Cardiac septum (tissue), 1 donor: ENCODE data around the gene TEX14. TPM values are rescaled to one million over a fixed set of nuclear protein-coding genes. Genes with fewer than 3 reads are reported as not detected.
A peak's percentile ranks its signal among the peaks of the same experiment; 100 is the strongest.
"Not testable (repeated sequence)": the region's sequence is repeated elsewhere in the genome, so short reads cannot be mapped to it uniquely, and the experiment has no call there.

Experiments used
- DNase-seq: peaks from one replicate; pipeline ENCODE4 v3.0.0-alpha.2; 2020; ENCODE audit warnings: low spot score
- intact Hi-C: fragments of 100-400 bp; cut with DNase I; formaldehyde crosslinking; loops from one replicate; pipeline ENCODE4 v1.14.0; 2022
- total RNA-seq: library from RNA; stranded (reverse); fragmentation: NEBNext Ultra II Directional; extraction: Animal tissue kit (Norgen Biotek cat#: 25700); gene quantifications from one replicate; pipeline ENCODE4 v1.2.1, GENCODE V29; 2021
- donor health status: DM: no; HTN: no; CAD: no.

Gene TEX14
- total RNA-seq, 1 donor from 2014 or later: 0.32 TPM

GRCh38 chr17:58659714-58660084 is 32.1 kb downstream of the TEX14 start:
- intact Hi-C loops: loop anchor here (2.0 kb wide), 1 partner anchor 27 kb away; no protein-coding TSS in a partner anchor
- not testable (repeated sequence) for DNase-seq

GRCh38 chr17:58658804-58659713 is 32.8 kb downstream of the TEX14 start:
- intact Hi-C loops: loop anchor here (2.0 kb wide), 1 partner anchor 26 kb away; no protein-coding TSS in a partner anchor
- peak; percentile 76 for DNase-seq

- intact Hi-C loops: loop anchor here (2.0 kb wide), 1 partner anchor 25 kb away; no protein-coding TSS in a partner anchor
- not testable (repeated sequence) for DNase-seq
These were observed 33.7 kb downstream of the TEX14 start for GRCh38 chr17:58657962-58658803.

- no peak for DNase-seq
- intact Hi-C loops: no loop called here
These were observed 43.6 kb downstream of the TEX14 start for GRCh38 chr17:58648236-58648635.

GRCh38 chr17:58643147-58643546 is 48.7 kb downstream of the TEX14 start:
- intact Hi-C loops: no loop called here
- DNase-seq: no peak

- intact Hi-C loops: no loop called here
- DNase-seq: no peak
These were observed 49.9 kb downstream of the TEX14 start for GRCh38 chr17:58641887-58642311.

GRCh38 chr17:58640202-58640601 is 51.6 kb downstream of the TEX14 start:
- intact Hi-C loops: no loop called here
- no peak for DNase-seq

- intact Hi-C loops: no loop called here
- DNase-seq: no peak
These were observed 52.2 kb downstream of the TEX14 start for GRCh38 chr17:58639681-58640080.

GRCh38 chr17:58637011-58637570 is 54.8 kb downstream of the TEX14 start:
- DNase-seq: no peak
- intact Hi-C loops: no loop called here

GRCh38 chr17:58632324-58633314 is 59.2 kb downstream of the TEX14 start:
- intact Hi-C loops: loop anchor here (1.0 to 2.0 kb wide), 2 partner anchors 26 to 114 kb away; no protein-coding TSS in a partner anchor

GRCh38 chr17:58631523-58632323 is 60.1 kb downstream of the TEX14 start:
- intact Hi-C loops: loop anchor here (1.0 to 2.0 kb wide), 2 partner anchors 27 to 113 kb away; no protein-coding TSS in a partner anchor
- DNase-seq: peak; percentile 96

More at GRCh38 chr17:58632324-58633314, 59.2 kb downstream of the TEX14 start:
- DNase-seq: no peak

- DNase-seq: no peak
- intact Hi-C loops: no loop called here
These were observed 60.8 kb downstream of the TEX14 start for GRCh38 chr17:58630883-58631522.

- no peak for DNase-seq
- intact Hi-C loops: no loop called here
These were observed 64.9 kb downstream of the TEX14 start for GRCh38 chr17:58626905-58627304.

GRCh38 chr17:58624751-58625150 is 67.1 kb downstream of the TEX14 start:
- DNase-seq: no peak
- intact Hi-C loops: no loop called here

- intact Hi-C loops: no loop called here
These were observed 70.7 kb downstream of the TEX14 start for GRCh38 chr17:58621174-58621573.

GRCh38 chr17:58618336-58618735 is 73.5 kb downstream of the TEX14 start:
- intact Hi-C loops: no loop called here
- DNase-seq: no peak

More at GRCh38 chr17:58621174-58621573, 70.7 kb downstream of the TEX14 start:
- DNase-seq: no peak

- intact Hi-C loops: no loop called here
- no peak for DNase-seq
These were observed 74.3 kb downstream of the TEX14 start for GRCh38 chr17:58617563-58617962.
